ENCODE data around the gene UGDH. TPM values are rescaled to one million over a fixed set of nuclear protein-coding genes. Genes with fewer than 3 reads are reported as not detected.
A peak's percentile ranks its signal among the peaks of the same experiment; 100 is the strongest.

UGDH gene
- total and polyA plus RNA-seq, 2 of the 13 experiments (the other 11 are each of a cell fraction or from before 2014, with no cell fraction given), result 99.0 to 384 TPM

GRCh38 chr4:39527296-39528060, at the start of gene UGDH (continued):
- TF ChIP-seq ZBTB14 (CRISPR knock-in tag; IDR thresholded peaks at IDR 0.05) (peak; percentile 88), ZNF274 (CRISPR knock-in tag; IDR thresholded peaks at IDR 0.05) (peak; percentile 75), BRF2 (CRISPR knock-in tag; IDR thresholded peaks at IDR 0.05) (peak; percentile 68; the same call in 1 of the 2 replicates), ZNF235 (CRISPR knock-in tag; IDR thresholded peaks at IDR 0.05; ENCODE audit: borderline replicate concordance) (peak; percentile 96), MTA3 (CRISPR knock-in tag; IDR thresholded peaks at IDR 0.05) (no peak), UBTF (CRISPR knock-in tag; IDR thresholded peaks at IDR 0.05) (peak; percentile 93), SNAPC5 (CRISPR knock-in tag; IDR thresholded peaks at IDR 0.05; ENCODE audit: borderline replicate concordance) (no peak), ZBTB40 (IDR thresholded peaks at IDR 0.05) (no peak; the same call in 1 of the 2 replicates), ZBTB40 (CRISPR knock-in tag; IDR thresholded peaks at IDR 0.05) (peak; percentile 80), MXI1 (IDR thresholded peaks at IDR 0.05; ENCODE audit: borderline replicate concordance, low read depth, low read length) (peak; percentile 86; the same call in 2 of the 3 replicates), ZBTB3 (CRISPR knock-in tag; IDR thresholded peaks at IDR 0.05; ENCODE audit: borderline replicate concordance, low read depth) (no peak; the same call in 1 of the 2 replicates), SKI (IDR thresholded peaks at IDR 0.05; ENCODE audit: partially characterized antibody) (peak; percentile 30), ZFP37 (CRISPR knock-in tag; IDR thresholded peaks at IDR 0.05; ENCODE audit: borderline replicate concordance) (peak; percentile 37; the same call in 1 of the 2 replicates)
